Measurements from ENCODE around the gene PRDM16. TPM values are rescaled to one million over a fixed set of nuclear protein-coding genes. Genes with fewer than 3 reads are reported as not detected.

PRDM16 gene
- total and polyA plus RNA-seq, 2 of the 13 experiments (the other 11 are each of a cell fraction or from before 2014, with no cell fraction given), result 0.15 to 0.81 TPM

DNA sequence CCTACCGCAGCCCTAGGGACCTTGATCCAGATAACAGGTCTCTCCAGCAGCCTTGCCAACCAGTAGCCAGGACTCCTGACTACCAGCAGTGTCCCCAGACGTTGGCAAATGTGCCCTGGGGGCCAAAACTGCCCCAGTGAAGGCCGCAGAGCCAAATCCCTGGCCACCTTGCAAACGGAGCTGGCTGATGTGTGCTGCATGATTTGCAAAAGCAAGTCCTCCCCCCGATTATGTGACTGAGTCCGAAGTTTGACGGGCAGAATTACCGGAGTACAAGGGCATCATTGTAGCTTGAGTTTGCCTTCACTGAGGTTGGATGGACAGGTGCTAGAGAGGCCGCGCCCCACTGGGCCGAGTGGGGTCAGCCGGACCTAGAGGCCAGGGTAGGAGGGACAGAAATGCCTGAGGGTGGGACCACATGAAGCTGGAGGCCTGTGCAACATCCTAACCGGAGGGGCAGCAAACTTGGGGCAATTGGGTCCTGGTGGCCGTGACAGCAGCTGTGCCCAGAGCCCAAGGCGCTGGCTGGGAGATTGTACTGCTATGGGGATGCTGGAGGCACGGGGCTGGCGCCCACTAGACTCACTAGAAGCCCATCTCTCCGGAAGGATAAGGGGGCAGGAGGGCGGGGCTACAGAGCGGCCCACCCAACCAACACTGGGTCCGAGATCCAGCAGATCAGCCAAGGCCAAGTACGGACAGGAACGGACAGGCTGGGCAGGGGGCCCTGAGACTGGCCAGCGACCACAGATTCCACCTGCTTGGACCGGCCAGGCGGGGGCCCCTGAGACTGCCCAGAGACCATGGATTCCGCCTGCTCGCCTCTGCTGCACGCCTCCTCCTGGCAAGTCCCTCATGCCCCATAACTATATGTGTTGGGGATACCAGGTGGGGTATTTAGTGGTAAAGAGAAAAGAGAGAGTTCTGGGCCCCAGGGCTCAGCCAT lies 388.2 kb downstream of the PRDM16 start (continued):
- TF ChIP-seq PRMT3 (CRISPR knock-in tag; IDR thresholded peaks at IDR 0.05; ENCODE audit: borderline replicate concordance, low read depth) (0 out of 2 replicates have a peak, but pooled peaks have one; percentile 20), ZNF496 (CRISPR knock-in tag; IDR thresholded peaks at IDR 0.05; ENCODE audit: insufficient replicate concordance) (no peak), ZKSCAN8 (CRISPR knock-in tag; IDR thresholded peaks at IDR 0.05; ENCODE audit: borderline replicate concordance) (no peak; the same call in 1 of the 2 replicates), REXO4 (CRISPR knock-in tag; IDR thresholded peaks at IDR 0.05; ENCODE audit: borderline replicate concordance) (no peak), ZMAT3 (CRISPR knock-in tag; conservative IDR thresholded peaks at IDR 0.05) (no peak), ZSCAN30 (CRISPR knock-in tag; IDR thresholded peaks at IDR 0.05) (no peak), ZNF737 (CRISPR knock-in tag; IDR thresholded peaks at IDR 0.05; ENCODE audit: borderline replicate concordance) (no peak), ZNF354B (CRISPR knock-in tag; IDR thresholded peaks at IDR 0.05) (no peak), RBAK (CRISPR knock-in tag; IDR thresholded peaks at IDR 0.05) (no peak), THRA (CRISPR knock-in tag; IDR thresholded peaks at IDR 0.05; ENCODE audit: borderline replicate concordance) (peak; percentile 89; the same call in 1 of the 2 replicates), SRF (IDR thresholded peaks at IDR 0.05; ENCODE audit: low read depth, low read length) (no peak), REPIN1 (CRISPR knock-in tag; IDR thresholded peaks at IDR 0.05; ENCODE audit: borderline replicate concordance, low read depth) (peak; percentile 76; the same call in 1 of the 2 replicates), GFI1 (CRISPR knock-in tag; IDR thresholded peaks at IDR 0.05; ENCODE audit: borderline replicate concordance) (no peak), MBNL3 (CRISPR knock-in tag; conservative IDR thresholded peaks at IDR 0.05) (no peak), ZNF124 (CRISPR knock-in tag; IDR thresholded peaks at IDR 0.05) (no peak), ZNF510 (CRISPR knock-in tag; IDR thresholded peaks at IDR 0.05; ENCODE audit: low read depth) (no peak), ZNF567 (CRISPR knock-in tag; IDR thresholded peaks at IDR 0.05; ENCODE audit: borderline replicate concordance) (no peak), HOXA7 (CRISPR knock-in tag; IDR thresholded peaks at IDR 0.05) (no peak), PLRG1 (conservative IDR thresholded peaks at IDR 0.05) (no peak), EZH2 (conservative IDR thresholded peaks at IDR 0.05; ENCODE audit: low read depth, low read length) (no peak), NFRKB (IDR thresholded peaks at IDR 0.05) (no peak), NFIC (IDR thresholded peaks at IDR 0.05; ENCODE audit: low read length) (no peak), ATAD3A (CRISPR knock-in tag; IDR thresholded peaks at IDR 0.05) (no peak)
- TF ChIP-seq, protein P1, sequence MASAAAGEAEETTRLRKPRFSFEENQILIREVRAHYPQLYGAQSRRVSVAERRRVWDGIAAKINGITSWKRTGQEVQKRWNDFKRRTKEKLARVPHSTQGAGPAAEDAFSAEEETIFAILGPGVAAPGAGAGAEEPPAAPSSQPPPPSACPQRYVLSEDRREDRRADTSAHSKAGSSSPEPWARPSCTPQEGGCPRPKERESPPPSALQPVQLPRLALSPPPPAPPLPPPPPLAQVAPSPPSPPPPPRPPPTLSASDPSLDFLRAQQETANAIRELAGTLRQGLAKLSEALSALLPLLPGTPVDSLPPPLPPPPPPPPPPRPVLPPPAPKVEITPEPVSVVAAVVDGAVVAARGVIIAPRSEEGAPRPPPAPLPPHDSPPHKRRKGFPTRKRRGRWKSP (CRISPR knock-in tag; IDR thresholded peaks at IDR 0.05), result no peak
- TF ChIP-seq, protein P2, sequence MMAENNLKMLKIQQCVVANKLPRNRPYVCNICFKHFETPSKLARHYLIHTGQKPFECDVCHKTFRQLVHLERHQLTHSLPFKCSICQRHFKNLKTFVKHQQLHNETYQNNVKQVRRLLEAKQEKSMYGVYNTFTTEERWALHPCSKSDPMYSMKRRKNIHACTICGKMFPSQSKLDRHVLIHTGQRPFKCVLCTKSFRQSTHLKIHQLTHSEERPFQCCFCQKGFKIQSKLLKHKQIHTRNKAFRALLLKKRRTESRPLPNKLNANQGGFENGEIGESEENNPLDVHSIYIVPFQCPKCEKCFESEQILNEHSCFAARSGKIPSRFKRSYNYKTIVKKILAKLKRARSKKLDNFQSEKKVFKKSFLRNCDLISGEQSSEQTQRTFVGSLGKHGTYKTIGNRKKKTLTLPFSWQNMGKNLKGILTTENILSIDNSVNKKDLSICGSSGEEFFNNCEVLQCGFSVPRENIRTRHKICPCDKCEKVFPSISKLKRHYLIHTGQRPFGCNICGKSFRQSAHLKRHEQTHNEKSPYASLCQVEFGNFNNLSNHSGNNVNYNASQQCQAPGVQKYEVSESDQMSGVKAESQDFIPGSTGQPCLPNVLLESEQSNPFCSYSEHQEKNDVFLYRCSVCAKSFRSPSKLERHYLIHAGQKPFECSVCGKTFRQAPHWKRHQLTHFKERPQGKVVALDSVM (CRISPR knock-in tag; IDR thresholded peaks at IDR 0.05), result no peak; the same call in 1 of the 2 replicates
